Endothelial cell of umbilical vein (primary cell): ENCODE results near the gene TSR1. TPM values are rescaled to one million over a fixed set of nuclear protein-coding genes. Genes with fewer than 3 reads are reported as not detected.

Source experiments
- BruUV-seq: library from RNA; stranded (reverse); fragments of 400-500 nt; replicated peaks from 2 replicates; lab custom pipeline; 2021; lab: Mats Ljungman, UMichigan
- CTCF ChIA-PET: fragments of 300-600, 350-600 bp; sonication (Branson Sonifier 250); formaldehyde crosslinking; loops from one replicate; lab custom pipeline; 2021; ENCODE audit warnings: antibody characterized with exemption, inconsistent platforms; lab: Charles Lee
- POLR2A ChIA-PET: fragments of 300-600, 350-600 bp; sonication (Branson Sonifier 250); formaldehyde crosslinking; loops from one replicate; lab custom pipeline; 2021; ENCODE audit warnings: antibody characterized with exemption, inconsistent platforms; lab: Charles Lee
- DNase-seq: peaks from one replicate; pipeline ENCODE4 v3.0.0-alpha.2; 2011; ENCODE audit warnings: low read depth, low spot score
- FAIRE-seq: peaks from 2 replicates; lab custom pipeline; 2011; peaks lifted over from hg19 to GRCh38; lab: Jason Lieb, UNC
- H2AFZ ChIP-seq: 2 replicates; pipeline ENCODE4 v1.6.0; 2012; ENCODE audit warnings: low read depth, low read length, control low read depth, inconsistent platforms
- H3K27ac ChIP-seq: 2 replicates; pipeline ENCODE4 v1.5.1; 2011; ENCODE audit warnings: low read depth, mild to moderate bottlenecking, control low read depth, low read length, moderate library complexity; ENCODE audit not compliant: insufficient read depth
- H3K27me3 ChIP-seq, 2 experiments: 2 replicates each; pipeline versions ENCODE4 v1.6.0 to v1.6.1; 2011; ENCODE audit warnings: low read length in 2 of 2, mixed read lengths in 1 of 2; ENCODE audit not compliant: control insufficient read depth in 2 of 2, insufficient read depth in 2 of 2
- H3K36me3 ChIP-seq, 2 experiments: 2 replicates in 1 of 2; 3 replicates in 1 of 2; pipeline ENCODE4 v1.5.1; 2011; ENCODE audit warnings: low read length in 2 of 2, mild to moderate bottlenecking in 1 of 2, moderate library complexity in 1 of 2; ENCODE audit not compliant: control insufficient read depth in 2 of 2, insufficient read depth in 2 of 2; ENCODE audit errors: extremely low read depth in 1 of 2
- H3K4me1 ChIP-seq: 3 replicates; pipeline ENCODE4 v1.5.1; 2011; ENCODE audit warnings: mild to moderate bottlenecking, low read length; ENCODE audit not compliant: control insufficient read depth, insufficient read depth; ENCODE audit errors: extremely low read depth
- H3K4me2 ChIP-seq: 2 replicates; pipeline ENCODE4 v1.6.1; 2011; ENCODE audit warnings: low read length, control low read depth, mixed read lengths; ENCODE audit not compliant: insufficient read depth
- H3K4me3 ChIP-seq, 3 experiments: fragments of 200-600 bp in 1 of 3; sonication (generic), shearing (Covaris generic) in 1 of 3; replicated peaks in 1 of 3; 2 replicates each; pipeline ENCODE4 v1.5.1; 2011 to 2016; ENCODE audit warnings: control low read depth in 3 of 3, low read length in 3 of 3, mild to moderate bottlenecking in 2 of 3, inconsistent platforms in 1 of 3, low read depth in 1 of 3, moderate library complexity in 1 of 3; ENCODE audit not compliant: insufficient read depth in 1 of 3
- H3K79me2 ChIP-seq: 2 replicates; pipeline ENCODE4 v1.6.0; 2012; ENCODE audit warnings: low read length, inconsistent platforms; ENCODE audit not compliant: control insufficient read depth, insufficient read depth
- H3K9ac ChIP-seq: replicated peaks from 2 replicates; pipeline ENCODE3; 2011; ENCODE audit warnings: low read length, control low read depth; ENCODE audit not compliant: insufficient read depth; ENCODE audit errors: extremely low read depth
- H3K9me1 ChIP-seq: replicated peaks from 3 replicates; pipeline ENCODE4 v1.6.0; 2011; ENCODE audit warnings: mild to moderate bottlenecking, low read length; ENCODE audit not compliant: control insufficient read depth, insufficient read depth; ENCODE audit errors: extremely low read depth
- H3K9me3 ChIP-seq: replicated peaks from 2 replicates; pipeline ENCODE4 v1.5.1; 2012; ENCODE audit warnings: low read length, inconsistent platforms; ENCODE audit not compliant: control insufficient read depth, insufficient read depth
- H4K20me1 ChIP-seq: replicated peaks from 2 replicates; pipeline ENCODE3; 2011; ENCODE audit warnings: mild to moderate bottlenecking, low read length; ENCODE audit not compliant: control insufficient read depth, insufficient read depth; ENCODE audit errors: extremely low read depth
- EZH2 ChIP-seq: IDR thresholded peaks from 2 replicates; pipeline ENCODE4 v1.6.1; 2012; ENCODE audit warnings: borderline replicate concordance, low read depth, mild to moderate bottlenecking, moderate library complexity, low read length, inconsistent platforms; ENCODE audit not compliant: severe bottlenecking
- FOS ChIP-seq: IDR thresholded peaks from 2 replicates; pipeline ENCODE4 v1.6.1; 2011; ENCODE audit warnings: mild to moderate bottlenecking, low read length, moderate library complexity, borderline replicate concordance; ENCODE audit not compliant: insufficient read depth
- GATA2 ChIP-seq: IDR thresholded peaks from 2 replicates; pipeline ENCODE4 v1.7.0; 2011; ENCODE audit warnings: low read depth, mild to moderate bottlenecking, moderate library complexity, mixed read lengths, low read length; ENCODE audit not compliant: insufficient read length, insufficient read depth
- JUN ChIP-seq: IDR thresholded peaks from 2 replicates; pipeline ENCODE4 v1.6.1; 2011; ENCODE audit warnings: borderline replicate concordance, low read depth; ENCODE audit not compliant: insufficient read length, insufficient read depth
- MYC ChIP-seq: IDR thresholded peaks from one replicate; pipeline ENCODE4 v1.6.1; 2011; ENCODE audit warnings: mild to moderate bottlenecking, low read depth, low read length
- POLR2A ChIP-seq: IDR thresholded peaks from 2 replicates; pipeline ENCODE4 v1.6.1; 2012; ENCODE audit warnings: low read depth, mild to moderate bottlenecking, control low read depth, low read length
- POLR2AphosphoS5 ChIP-seq: IDR thresholded peaks from 2 replicates; pipeline ENCODE4 v1.6.1; 2012; ENCODE audit warnings: low read depth, mild to moderate bottlenecking, control low read depth, low read length, moderate library complexity; ENCODE audit not compliant: insufficient read depth
- dilution Hi-C: fragments of 300-500 bp; cut with MboI; formaldehyde crosslinking; loops from one replicate; pipeline ENCODE4 v1.15.0; 2019; ENCODE audit warnings: low sequenced_read_pairs; ENCODE audit not compliant: extremely low pct_ligation_motif_present
- intact Hi-C: fragments of 100-400 bp; cut with micrococcal nuclease; formaldehyde crosslinking; loops from one replicate; pipeline ENCODE4 v1.10.0; 2022
- polyA plus RNA-seq, 4 experiments: library from polyadenylated mRNA; depleted of rRNA in 3 of 4; stranded (reverse) in 3 of 4; unstranded in 1 of 4; fragments of >200 nt; gene quantifications; 2 replicates each; pipeline versions ENCODE4 v1.2.1 to v1.2.3, GENCODE V29; 2011 to 2012; ENCODE audit warnings: missing spikeins in 1 of 4
- total RNA-seq: library from RNA; stranded (reverse); gene quantifications from 2 replicates; pipeline ENCODE4 v1.2.3, GENCODE V29; 2021
- TF ChIP-seq, protein P1 (sequence below), 2 donors: IDR thresholded peaks; 1 replicate in 1 of 2; 2 replicates in 1 of 2; pipeline ENCODE4 v1.5.1; 2011; ENCODE audit warnings: low read length in 2 of 2, mild to moderate bottlenecking in 2 of 2, moderate library complexity in 2 of 2, control low read depth in 1 of 2, inconsistent platforms in 1 of 2, low read depth in 1 of 2; ENCODE audit not compliant: insufficient read depth in 1 of 2; ENCODE audit errors: extremely low read depth in 1 of 2
- TF ChIP-seq, protein P2 (sequence below): IDR thresholded peaks from 2 replicates; pipeline ENCODE4 v1.6.1; 2011; ENCODE audit not compliant: insufficient read depth, insufficient read length

TSR1 gene
- total and polyA plus RNA-seq, 2 donors (not counting 3 experiments of a cell fraction or from before 2014, with no cell fraction given), result 6.2 to 39.9 TPM

DNA sequence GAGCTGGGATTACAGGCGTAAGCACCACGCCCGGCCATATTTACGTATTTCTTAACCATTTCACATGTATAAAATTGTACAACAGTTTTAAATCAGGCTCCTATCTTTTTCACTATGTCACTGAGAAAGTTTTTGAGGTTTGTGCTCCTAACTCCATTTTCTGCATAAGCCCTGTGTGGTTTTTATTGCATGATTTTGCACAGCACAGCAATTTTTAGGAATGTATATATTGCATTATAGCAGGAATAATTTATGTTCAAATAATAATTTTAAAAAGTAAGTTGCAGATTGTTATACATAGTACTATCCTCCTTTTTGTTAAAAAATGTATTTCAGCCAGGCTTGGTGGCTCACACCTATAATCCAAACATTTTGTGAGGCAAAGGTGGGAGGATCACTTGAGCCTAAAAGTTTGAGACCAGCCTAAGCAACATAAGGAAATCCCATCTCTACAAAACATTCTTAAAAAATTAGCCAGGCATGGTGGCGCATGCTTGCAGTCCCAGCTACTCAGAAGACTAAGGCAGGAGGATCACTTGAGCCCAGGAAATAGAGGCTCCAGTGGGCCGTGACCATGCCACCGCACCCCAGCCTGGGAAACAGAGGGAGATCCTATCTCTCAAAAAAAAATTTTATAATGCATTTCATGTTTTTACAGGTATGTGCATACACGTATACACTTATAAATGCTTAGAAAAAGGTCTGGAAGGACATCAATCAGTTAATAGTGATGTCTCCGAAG is 58.7 kb downstream of the TSR1 start:
- CTCF ChIA-PET, result no interaction called here

More for the DNA sequence above, 58.7 kb downstream of the TSR1 start:
- no peaks in the 10 kb centered on the region for H3K27me3 ChIP-seq
- POLR2A ChIA-PET, result no interaction called here
- BruUV-seq, result no TSS peak
- FAIRE-seq (no peak), DNase-seq (no peak)
- H3K4me2 ChIP-seq, result no peak overlapping the region
- H3K4me1 ChIP-seq, result no peaks in the 10 kb centered on the region
- H3K36me3 ChIP-seq, result peaks cover 16 to 22% of the 10 kb centered on the region in 2 experiments
- TF ChIP-seq GATA2 (no peak), POLR2A (no peak), EZH2 (no peak), MYC (no peak), JUN (no peak), POLR2AphosphoS5 (no peak), FOS (no peak)
- TF ChIP-seq, protein P1, sequence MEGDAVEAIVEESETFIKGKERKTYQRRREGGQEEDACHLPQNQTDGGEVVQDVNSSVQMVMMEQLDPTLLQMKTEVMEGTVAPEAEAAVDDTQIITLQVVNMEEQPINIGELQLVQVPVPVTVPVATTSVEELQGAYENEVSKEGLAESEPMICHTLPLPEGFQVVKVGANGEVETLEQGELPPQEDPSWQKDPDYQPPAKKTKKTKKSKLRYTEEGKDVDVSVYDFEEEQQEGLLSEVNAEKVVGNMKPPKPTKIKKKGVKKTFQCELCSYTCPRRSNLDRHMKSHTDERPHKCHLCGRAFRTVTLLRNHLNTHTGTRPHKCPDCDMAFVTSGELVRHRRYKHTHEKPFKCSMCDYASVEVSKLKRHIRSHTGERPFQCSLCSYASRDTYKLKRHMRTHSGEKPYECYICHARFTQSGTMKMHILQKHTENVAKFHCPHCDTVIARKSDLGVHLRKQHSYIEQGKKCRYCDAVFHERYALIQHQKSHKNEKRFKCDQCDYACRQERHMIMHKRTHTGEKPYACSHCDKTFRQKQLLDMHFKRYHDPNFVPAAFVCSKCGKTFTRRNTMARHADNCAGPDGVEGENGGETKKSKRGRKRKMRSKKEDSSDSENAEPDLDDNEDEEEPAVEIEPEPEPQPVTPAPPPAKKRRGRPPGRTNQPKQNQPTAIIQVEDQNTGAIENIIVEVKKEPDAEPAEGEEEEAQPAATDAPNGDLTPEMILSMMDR (IDR thresholded peaks at IDR 0.05; ENCODE audit: extremely low read depth in 1 of 2, insufficient read depth in 1 of 2, low read depth in 1 of 2, low read length in 2 of 2), result no peak
- TF ChIP-seq, protein P2, sequence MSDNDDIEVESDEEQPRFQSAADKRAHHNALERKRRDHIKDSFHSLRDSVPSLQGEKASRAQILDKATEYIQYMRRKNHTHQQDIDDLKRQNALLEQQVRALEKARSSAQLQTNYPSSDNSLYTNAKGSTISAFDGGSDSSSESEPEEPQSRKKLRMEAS, result no peak
- H2AFZ ChIP-seq, result no peak overlapping the region
- no peak overlapping the region for H3K4me3 ChIP-seq
- dilution Hi-C loops, result no loop called here
- intact Hi-C loops, result no loop called here
- no peaks in the 10 kb centered on the region for H3K9me3 ChIP-seq
- H3K9me1 ChIP-seq, result no peaks in the 10 kb centered on the region
- no peak overlapping the region for H3K9ac ChIP-seq
- no peaks in the 10 kb centered on the region for H4K20me1 ChIP-seq
- no peaks in the 10 kb centered on the region for H3K79me2 ChIP-seq
- H3K27ac ChIP-seq, result no peak overlapping the region
